HG03457 (cell line): ENCODE measurements around the gene OR2L13.
"Not testable (repeated sequence)": the region's sequence is repeated elsewhere in the genome, so short reads cannot be mapped to it uniquely, and the experiment has no call there.

Source experiments
- ATAC-seq: cut with Tn5 transposase; IDR thresholded peaks from one replicate; pipeline ENCODE4 v1.9.1; 2021; ENCODE audit warnings: moderate number of reproducible peaks; ENCODE audit not compliant: unreplicated experiment

OR2L13 gene

GRCh38 chr1:248094884-248095283 lies at the start of gene OR2L13:
Gene OR2L13 (plus strand): TSS chr1:248095184. CDS start chr1:248099376, 4,192 bp downstream.
- ATAC-seq: no peak

DNA sequence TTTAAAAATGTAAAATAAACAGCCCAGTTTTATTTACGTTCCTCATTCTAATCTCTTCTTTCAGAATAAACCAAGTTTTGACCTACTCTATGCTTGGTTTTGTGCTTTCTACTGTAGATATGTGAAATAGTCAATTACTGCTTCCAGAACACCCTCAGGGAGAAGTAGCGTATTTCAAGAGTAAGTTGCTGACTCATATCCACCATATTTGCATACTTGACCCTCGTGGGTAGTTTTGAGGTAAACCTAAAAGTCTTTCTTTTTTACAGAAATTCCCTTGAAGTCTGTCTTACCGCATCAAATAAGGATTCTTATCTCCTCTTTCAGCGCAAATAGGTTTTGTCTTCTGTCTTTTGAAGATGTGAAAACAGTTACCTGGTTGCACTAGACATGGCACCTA lies 49.8 kb upstream of the OR2L13 start:
- ATAC-seq: no peak

DNA sequence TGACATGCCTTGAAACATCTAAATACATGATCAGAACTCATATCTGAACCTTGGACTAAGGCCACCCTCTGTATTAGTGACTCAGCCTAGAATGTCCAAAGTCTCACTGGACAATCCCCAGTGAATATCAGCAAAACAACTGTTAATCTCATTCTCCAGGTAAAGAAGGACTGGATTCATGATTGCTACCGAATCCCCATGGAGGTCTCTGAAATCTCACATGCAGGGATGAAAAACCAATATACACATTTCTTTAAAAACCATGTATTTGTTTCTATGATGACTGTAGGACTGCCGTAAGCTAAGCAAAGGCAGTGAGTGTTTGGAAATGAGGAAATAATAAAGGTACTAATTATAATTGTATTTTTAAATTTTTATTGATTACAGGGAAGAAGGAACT lies 48.4 kb upstream of the OR2L13 start, which contains the start of gene OR2L3:
OR2L3 (plus strand) TSS at position 301 of the 400 bp plus-strand sequence. CDS start 13,846 bp downstream, outside the sequence.
- no peak for ATAC-seq

GRCh38 chr1:248047008-248047407 lies 48.0 kb upstream of the OR2L13 start:
- no peak for ATAC-seq

DNA sequence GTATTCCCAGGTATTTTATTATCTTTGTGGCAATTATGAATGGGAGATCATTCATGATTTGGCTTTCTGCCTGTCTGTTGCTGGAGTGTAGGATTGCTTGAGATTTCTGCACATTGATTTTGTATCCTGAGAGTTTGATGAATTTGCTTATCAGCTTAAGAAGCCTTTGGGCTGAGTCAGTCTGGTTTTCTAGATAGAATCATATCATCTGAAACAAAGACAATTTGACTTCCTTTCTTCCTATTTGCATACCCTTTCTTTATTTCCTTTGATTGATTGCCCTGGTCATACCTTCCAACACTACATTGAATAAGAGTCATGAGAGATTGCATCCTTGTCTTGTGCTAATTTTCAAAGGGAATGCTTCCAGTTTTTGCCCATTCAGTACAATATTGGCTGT lies 40.3 kb upstream of the OR2L13 start:
- no peak for ATAC-seq

DNA sequence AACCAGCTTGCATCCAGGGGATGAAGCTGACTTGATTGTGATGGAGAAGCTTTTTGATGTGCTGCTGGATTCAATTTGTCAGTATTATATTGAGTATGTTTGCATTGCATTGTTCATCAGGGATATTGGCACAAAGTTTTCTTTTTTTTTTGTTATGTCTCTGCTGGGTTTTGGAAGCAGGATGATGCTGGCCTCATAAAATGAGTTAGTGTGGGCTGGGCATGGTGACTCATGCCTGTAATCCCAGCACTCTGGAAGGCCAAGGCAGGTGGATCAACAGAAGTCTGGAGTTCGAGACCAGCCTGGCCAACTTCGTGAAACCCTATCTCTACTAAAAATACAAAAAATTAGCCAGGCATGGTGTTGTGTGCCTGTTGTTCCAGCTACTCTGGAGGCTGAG lies 39.7 kb upstream of the OR2L13 start:
- no peak for ATAC-seq

- no peak for ATAC-seq
Measured at GRCh38 chr1:248065071-248065470, 29.9 kb upstream of the OR2L13 start.

DNA sequence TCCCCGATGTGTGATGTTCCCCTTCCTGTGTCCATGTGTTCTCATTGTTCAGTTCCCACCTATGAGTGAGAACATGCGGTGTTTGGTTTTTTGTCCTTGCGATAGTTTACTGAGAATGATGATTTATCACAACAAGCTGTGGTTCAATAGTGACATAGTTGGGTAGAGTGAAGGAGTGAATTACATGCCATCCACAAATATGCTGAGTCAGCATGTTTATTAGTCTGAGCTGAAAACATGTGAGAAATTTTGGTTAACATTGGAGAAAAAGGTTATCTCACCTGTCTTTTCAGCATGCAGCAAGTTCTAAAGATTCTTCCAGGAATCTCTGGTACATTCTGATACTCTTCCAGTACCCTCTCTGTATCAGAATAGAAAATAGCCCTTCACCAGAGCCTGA lies 29.4 kb upstream of the OR2L13 start:
- ATAC-seq: no peak

GRCh38 chr1:248083864-248084263 lies 11.1 kb upstream of the OR2L13 start:
- not testable (repeated sequence) for ATAC-seq

DNA sequence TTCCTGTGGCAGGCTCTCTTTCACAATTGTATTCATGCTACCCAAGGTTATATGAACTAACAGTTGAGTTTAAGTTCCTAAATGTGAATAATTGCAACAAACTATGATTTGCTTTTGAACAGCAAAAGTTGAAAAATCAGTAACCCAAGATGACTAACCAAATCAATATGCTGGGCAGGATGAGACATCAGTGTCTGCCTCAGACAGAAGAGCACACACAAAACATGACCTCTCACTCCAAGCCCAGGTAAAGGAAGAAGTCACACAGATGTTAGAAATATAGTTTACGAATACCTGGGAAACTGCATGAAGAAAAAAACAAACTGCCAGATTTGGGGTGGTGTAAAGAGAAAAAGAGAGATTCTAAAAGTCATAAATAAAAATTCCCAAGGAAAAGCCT lies 3.5 kb downstream of the OR2L13 start:
- ATAC-seq: no peak

DNA sequence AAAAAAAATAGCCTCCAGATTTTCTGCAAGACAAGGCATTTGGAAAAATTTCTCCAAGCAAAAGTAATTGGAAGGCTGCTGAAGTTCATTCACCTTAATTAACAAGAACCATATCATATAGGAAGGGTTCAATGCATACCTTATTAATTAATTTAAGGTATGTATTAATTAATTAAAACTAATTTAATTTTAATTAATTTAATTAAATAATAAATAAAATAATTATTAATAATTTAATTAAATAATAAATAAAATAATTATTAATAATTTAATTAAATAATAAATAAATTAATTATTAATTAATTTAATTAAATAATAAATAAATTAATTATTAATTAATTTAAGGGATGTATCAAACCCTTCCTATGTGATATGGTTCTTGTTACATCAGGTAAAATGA lies 7.9 kb downstream of the OR2L13 start:
- ATAC-seq: no peak

- no peak for ATAC-seq
Measured at GRCh38 chr1:248111157-248111556, 16.2 kb downstream of the OR2L13 start.

- no peak for ATAC-seq
Measured at GRCh38 chr1:248114890-248115289, 19.9 kb downstream of the OR2L13 start.

DNA sequence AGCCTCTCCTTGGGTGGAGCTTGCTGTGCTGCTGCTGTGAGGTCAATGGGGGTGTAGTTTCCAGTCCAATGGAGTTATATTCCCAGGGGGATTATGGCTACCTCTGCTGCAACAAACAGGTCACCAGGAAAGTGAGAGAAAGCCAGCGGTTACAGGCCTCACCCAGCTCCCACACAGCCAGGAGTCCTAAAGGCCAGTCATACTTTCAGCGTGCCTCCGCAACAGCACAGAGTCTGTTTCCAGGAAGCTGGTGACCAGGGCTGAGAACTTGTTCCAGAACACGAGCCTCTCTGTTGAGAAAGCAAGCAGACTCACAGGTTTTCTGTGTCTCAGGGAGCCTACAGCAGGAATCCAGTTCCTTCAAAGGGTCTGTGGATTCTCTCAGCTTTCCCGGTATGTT lies 32.7 kb downstream of the OR2L13 start:
- no peak for ATAC-seq

- ATAC-seq: no peak
Measured at GRCh38 chr1:248136811-248137210, 41.8 kb downstream of the OR2L13 start.

- ATAC-seq: no peak
Measured at GRCh38 chr1:248140846-248141245, 45.9 kb downstream of the OR2L13 start.

DNA sequence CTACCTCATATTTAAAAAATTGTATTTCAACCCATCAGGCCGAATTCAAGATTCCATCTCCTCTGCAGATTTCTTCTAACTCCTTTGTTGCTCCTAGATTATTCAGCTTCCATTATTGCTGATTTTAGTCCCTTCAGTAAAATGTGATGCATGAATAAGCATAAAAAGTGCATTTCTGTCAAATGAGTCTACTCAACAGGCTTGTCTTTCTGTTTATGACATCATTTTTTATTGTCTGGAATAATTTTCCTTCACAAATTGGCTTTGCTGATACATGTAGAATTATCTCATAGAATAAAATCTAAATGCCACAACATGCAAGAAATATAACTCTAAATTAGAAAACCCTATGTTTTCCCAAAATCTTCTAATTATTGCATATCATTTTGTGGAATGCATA lies 48.3 kb downstream of the OR2L13 start:
- ATAC-seq: no peak

GRCh38 chr1:248144513-248145198 lies 49.7 kb downstream of the OR2L13 start, which contains the start of gene OR2M5:
Gene OR2M5 (plus strand): TSS chr1:248145148. CDS start chr1:248145148, 0 bp downstream.
- ATAC-seq: no peak
